HepG2 (cell line): Measurements from ENCODE around the gene RABEP2. TPM values are rescaled to one million over a fixed set of nuclear protein-coding genes. Genes with fewer than 3 reads are reported as not detected.

Source experiments
- AKAP8 ChIP-seq: sonication (generic); formaldehyde crosslinking; IDR thresholded peaks from 2 replicates; pipeline ENCODE4 v1.5.1; 2020; ENCODE audit warnings: mild to moderate bottlenecking, missing genetic modification reagents
- BRCA1 ChIP-seq: sonication (generic); formaldehyde crosslinking; IDR thresholded peaks from 2 replicates; pipeline ENCODE4 v1.4.0; 2020; ENCODE audit warnings: missing genetic modification reagents
- CHCHD3 ChIP-seq: sonication (generic); formaldehyde crosslinking; IDR thresholded peaks from 2 replicates; pipeline ENCODE4 v1.8.0; 2022; ENCODE audit warnings: mild to moderate bottlenecking, missing genetic modification reagents, moderate library complexity
- GATAD1 ChIP-seq: IDR thresholded peaks from 2 replicates; pipeline ENCODE4 v1.6.1; 2016; ENCODE audit warnings: missing genetic modification reagents, missing compliant biosample characterization
- HOXA5 ChIP-seq: sonication (generic); formaldehyde crosslinking; IDR thresholded peaks from 2 replicates; pipeline ENCODE4 v1.4.0; 2020; ENCODE audit warnings: missing genetic modification reagents
- JUN ChIP-seq: sonication (generic); formaldehyde crosslinking; IDR thresholded peaks from 2 replicates; pipeline ENCODE4 v1.4.0; 2020; ENCODE audit warnings: mild to moderate bottlenecking, missing genetic modification reagents
- KDM5A ChIP-seq: fragments of 200-600 bp; sonication (generic); IDR thresholded peaks from 2 replicates; pipeline ENCODE4 v1.7.0; 2018; ENCODE audit warnings: antibody characterized with exemption, mild to moderate bottlenecking, low read length, borderline replicate concordance
- NFIB ChIP-seq: sonication (generic); formaldehyde crosslinking; IDR thresholded peaks from 2 replicates; pipeline ENCODE4 v1.9.0; 2021; ENCODE audit warnings: missing genetic modification reagents, mild to moderate bottlenecking, borderline replicate concordance
- POLR2AphosphoS5 ChIP-seq: IDR thresholded peaks from 2 replicates; pipeline ENCODE4 v1.6.1; 2012; ENCODE audit warnings: low read depth, low read length
- SCMH1 ChIP-seq: sonication (generic); formaldehyde crosslinking; IDR thresholded peaks from 2 replicates; pipeline ENCODE4 v1.9.0; 2021; ENCODE audit warnings: missing genetic modification reagents, mild to moderate bottlenecking, borderline replicate concordance
- ZNF17 ChIP-seq: sonication (generic); formaldehyde crosslinking; IDR thresholded peaks from 2 replicates; pipeline ENCODE4 v1.5.0; 2020; ENCODE audit warnings: mild to moderate bottlenecking, missing genetic modification reagents
- ZNF224 ChIP-seq: sonication (generic); formaldehyde crosslinking; IDR thresholded peaks from 2 replicates; pipeline ENCODE4 v1.5.0; 2020; ENCODE audit warnings: mild to moderate bottlenecking, missing genetic modification reagents
- ZNF3 ChIP-seq: IDR thresholded peaks from 2 replicates; pipeline ENCODE4 v1.7.0; 2017; ENCODE audit warnings: inconsistent platforms
- ZNF362 ChIP-seq: sonication (generic); formaldehyde crosslinking; IDR thresholded peaks from 2 replicates; pipeline ENCODE4 v1.4.0; 2020; ENCODE audit warnings: missing genetic modification reagents, mild to moderate bottlenecking, borderline replicate concordance
- ZNF556 ChIP-seq: sonication (generic); formaldehyde crosslinking; IDR thresholded peaks from 2 replicates; pipeline ENCODE4 v1.4.0; 2020; ENCODE audit warnings: mild to moderate bottlenecking, missing genetic modification reagents, borderline replicate concordance
- ZNF598 ChIP-seq: sonication (generic); formaldehyde crosslinking; IDR thresholded peaks from 2 replicates; pipeline ENCODE4 v1.5.1; 2020; ENCODE audit warnings: mild to moderate bottlenecking, missing genetic modification reagents, borderline replicate concordance
- ZNF776 ChIP-seq: sonication (generic); formaldehyde crosslinking; IDR thresholded peaks from 2 replicates; pipeline ENCODE4 v1.4.0; 2020; ENCODE audit warnings: mild to moderate bottlenecking, missing genetic modification reagents
- ZSCAN25 ChIP-seq: sonication (generic); formaldehyde crosslinking; IDR thresholded peaks from 2 replicates; pipeline ENCODE4 v1.8.0; 2022; ENCODE audit warnings: mild to moderate bottlenecking, missing genetic modification reagents
- polyA plus RNA-seq, 8 experiments: library from polyadenylated mRNA; depleted of rRNA in 3 of 8; stranded (reverse) in 7 of 8; unstranded in 1 of 8; fragments of >200 nt; fragmentation: Illumina TruSeq in 4 of 8; extraction: Trizol in 4 of 8; gene quantifications; 2 replicates each; pipeline versions ENCODE4 v1.2.1 to v1.2.3, GENCODE V29; 2011 to 2016; ENCODE audit warnings: low read depth in 4 of 8, missing spikeins in 1 of 8, mixed read lengths in 1 of 8; ENCODE audit not compliant: insufficient read depth in 1 of 8
- total RNA-seq, 5 experiments: library from RNA; depleted of rRNA; stranded (reverse); fragments of >200 nt; fragmentation: Illumina TruSeq; extraction: Trizol; gene quantifications; 2 replicates each; pipeline ENCODE4 v1.2.3, GENCODE V29; 2016; ENCODE audit warnings: low read depth in 1 of 5
- TF ChIP-seq, protein P1 (sequence below): IDR thresholded peaks from 2 replicates; pipeline ENCODE4 v1.6.1; 2016; ENCODE audit warnings: mild to moderate bottlenecking
- TF ChIP-seq, protein P2 (sequence below): IDR thresholded peaks from 2 replicates; pipeline ENCODE4 v1.6.1; 2016; ENCODE audit warnings: low read depth, borderline replicate concordance
- TF ChIP-seq, protein P3 (sequence below): sonication (generic); formaldehyde crosslinking; IDR thresholded peaks from 2 replicates; pipeline ENCODE4 v1.8.1; 2022; ENCODE audit warnings: low read depth, mild to moderate bottlenecking, missing genetic modification reagents
- TF ChIP-seq, protein P4 (sequence below): sonication (generic); formaldehyde crosslinking; IDR thresholded peaks from 2 replicates; pipeline ENCODE4 v1.4.0; 2020; ENCODE audit warnings: missing genetic modification reagents, mild to moderate bottlenecking, borderline replicate concordance

Gene RABEP2
- total and polyA plus RNA-seq, 2 of the 13 experiments (the other 11 are each of a cell fraction or from before 2014, with no cell fraction given), result 10.8 to 18.4 TPM

GRCh38 chr16:28924762-28925385 lies at the start of gene RABEP2 (continued):
- TF ChIP-seq, protein P1, sequence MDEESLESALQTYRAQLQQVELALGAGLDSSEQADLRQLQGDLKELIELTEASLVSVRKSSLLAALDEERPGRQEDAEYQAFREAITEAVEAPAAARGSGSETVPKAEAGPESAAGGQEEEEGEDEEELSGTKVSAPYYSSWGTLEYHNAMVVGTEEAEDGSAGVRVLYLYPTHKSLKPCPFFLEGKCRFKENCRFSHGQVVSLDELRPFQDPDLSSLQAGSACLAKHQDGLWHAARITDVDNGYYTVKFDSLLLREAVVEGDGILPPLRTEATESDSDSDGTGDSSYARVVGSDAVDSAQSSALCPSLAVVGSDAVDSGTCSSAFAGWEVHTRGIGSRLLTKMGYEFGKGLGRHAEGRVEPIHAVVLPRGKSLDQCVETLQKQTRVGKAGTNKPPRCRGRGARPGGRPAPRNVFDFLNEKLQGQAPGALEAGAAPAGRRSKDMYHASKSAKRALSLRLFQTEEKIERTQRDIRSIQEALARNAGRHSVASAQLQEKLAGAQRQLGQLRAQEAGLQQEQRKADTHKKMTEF (CRISPR knock-in tag), result no peak
- TF ChIP-seq ZNF556 (CRISPR knock-in tag) (no peak), GATAD1 (CRISPR knock-in tag) (peak; percentile 64), ZSCAN25 (no peak), ZNF362 (0 out of 2 replicates have a peak, but pooled peaks have one; percentile 11), JUN (CRISPR knock-in tag) (no peak), ZNF598 (CRISPR knock-in tag) (0 out of 2 replicates have a peak, but pooled peaks have one; percentile 12), ZNF3 (CRISPR knock-in tag) (no peak), ZNF224 (CRISPR knock-in tag) (no peak), KDM5A (peak; percentile 87; the same call in 1 of the 2 replicates), NFIB (CRISPR knock-in tag) (no peak), SCMH1 (CRISPR knock-in tag) (no peak), AKAP8 (CRISPR knock-in tag) (peak; percentile 71), HOXA5 (CRISPR knock-in tag) (peak; percentile 33; the same call in 1 of the 2 replicates), BRCA1 (CRISPR knock-in tag) (no peak), ZNF17 (CRISPR knock-in tag) (no peak), CHCHD3 (no peak), ZNF776 (no peak), POLR2AphosphoS5 (no peak)
- TF ChIP-seq, protein P2, sequence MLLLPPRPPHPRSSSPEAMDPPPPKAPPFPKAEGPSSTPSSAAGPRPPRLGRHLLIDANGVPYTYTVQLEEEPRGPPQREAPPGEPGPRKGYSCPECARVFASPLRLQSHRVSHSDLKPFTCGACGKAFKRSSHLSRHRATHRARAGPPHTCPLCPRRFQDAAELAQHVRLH, result 0 out of 2 replicates have a peak, but pooled peaks have one; percentile 19
- TF ChIP-seq, protein P3, sequence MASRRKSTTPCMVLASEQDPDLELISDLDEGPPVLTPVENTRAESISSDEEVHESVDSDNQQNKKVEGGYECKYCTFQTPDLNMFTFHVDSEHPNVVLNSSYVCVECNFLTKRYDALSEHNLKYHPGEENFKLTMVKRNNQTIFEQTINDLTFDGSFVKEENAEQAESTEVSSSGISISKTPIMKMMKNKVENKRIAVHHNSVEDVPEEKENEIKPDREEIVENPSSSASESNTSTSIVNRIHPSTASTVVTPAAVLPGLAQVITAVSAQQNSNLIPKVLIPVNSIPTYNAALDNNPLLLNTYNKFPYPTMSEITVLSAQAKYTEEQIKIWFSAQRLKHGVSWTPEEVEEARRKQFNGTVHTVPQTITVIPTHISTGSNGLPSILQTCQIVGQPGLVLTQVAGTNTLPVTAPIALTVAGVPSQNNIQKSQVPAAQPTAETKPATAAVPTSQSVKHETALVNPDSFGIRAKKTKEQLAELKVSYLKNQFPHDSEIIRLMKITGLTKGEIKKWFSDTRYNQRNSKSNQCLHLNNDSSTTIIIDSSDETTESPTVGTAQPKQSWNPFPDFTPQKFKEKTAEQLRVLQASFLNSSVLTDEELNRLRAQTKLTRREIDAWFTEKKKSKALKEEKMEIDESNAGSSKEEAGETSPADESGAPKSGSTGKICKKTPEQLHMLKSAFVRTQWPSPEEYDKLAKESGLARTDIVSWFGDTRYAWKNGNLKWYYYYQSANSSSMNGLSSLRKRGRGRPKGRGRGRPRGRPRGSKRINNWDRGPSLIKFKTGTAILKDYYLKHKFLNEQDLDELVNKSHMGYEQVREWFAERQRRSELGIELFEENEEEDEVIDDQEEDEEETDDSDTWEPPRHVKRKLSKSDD (CRISPR knock-in tag), result peak; percentile 18; the same call in 1 of the 2 replicates
- TF ChIP-seq, protein P4, sequence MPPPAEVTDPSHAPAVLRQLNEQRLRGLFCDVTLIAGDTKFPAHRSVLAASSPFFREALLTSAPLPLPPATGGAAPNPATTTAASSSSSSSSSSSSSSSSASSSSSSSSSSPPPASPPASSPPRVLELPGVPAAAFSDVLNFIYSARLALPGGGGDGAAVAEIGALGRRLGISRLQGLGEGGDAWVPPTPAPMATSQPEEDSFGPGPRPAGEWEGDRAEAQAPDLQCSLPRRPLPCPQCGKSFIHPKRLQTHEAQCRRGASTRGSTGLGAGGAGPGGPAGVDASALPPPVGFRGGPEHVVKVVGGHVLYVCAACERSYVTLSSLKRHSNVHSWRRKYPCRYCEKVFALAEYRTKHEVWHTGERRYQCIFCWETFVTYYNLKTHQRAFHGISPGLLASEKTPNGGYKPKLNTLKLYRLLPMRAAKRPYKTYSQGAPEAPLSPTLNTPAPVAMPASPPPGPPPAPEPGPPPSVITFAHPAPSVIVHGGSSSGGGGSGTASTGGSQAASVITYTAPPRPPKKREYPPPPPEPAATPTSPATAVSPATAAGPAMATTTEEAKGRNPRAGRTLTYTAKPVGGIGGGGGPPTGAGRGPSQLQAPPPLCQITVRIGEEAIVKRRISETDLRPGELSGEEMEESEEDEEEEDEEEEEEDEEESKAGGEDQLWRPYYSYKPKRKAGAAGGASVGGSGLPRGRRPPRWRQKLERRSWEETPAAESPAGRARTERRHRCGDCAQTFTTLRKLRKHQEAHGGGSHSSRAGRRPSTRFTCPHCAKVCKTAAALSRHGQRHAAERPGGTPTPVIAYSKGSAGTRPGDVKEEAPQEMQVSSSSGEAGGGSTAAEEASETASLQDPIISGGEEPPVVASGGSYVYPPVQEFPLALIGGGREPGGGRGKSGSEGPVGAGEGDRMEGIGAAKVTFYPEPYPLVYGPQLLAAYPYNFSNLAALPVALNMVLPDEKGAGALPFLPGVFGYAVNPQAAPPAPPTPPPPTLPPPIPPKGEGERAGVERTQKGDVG (CRISPR knock-in tag), result no peak
